ENCODE data around the gene CHST8. TPM values are rescaled to one million over a fixed set of nuclear protein-coding genes. Genes with fewer than 3 reads are reported as not detected.

CHST8 gene
- total RNA-seq, 1 experiment from 2014 or later, result not detected

- H2AFZ ChIP-seq, result no peak overlapping the region
- H3K27me3 ChIP-seq (ENCODE audit: insufficient read depth, low read depth), result no peaks in the 10 kb centered on the region
- H3K27ac ChIP-seq, result no peak overlapping the region
- intact Hi-C loops (cut with micrococcal nuclease; ENCODE audit: unreplicated experiment), result no loop called here
- no peak for DNase-seq
- BruUV-seq (replicated peaks), result no TSS peak
- no peaks in the 10 kb centered on the region for H3K4me1 ChIP-seq (replicated peaks; ENCODE audit: insufficient read depth)
- H3F3A ChIP-seq (ENCODE audit: insufficient read depth, low read depth), result no peaks in the 10 kb centered on the region
- CTCF ChIA-PET, result no interaction called here
- no peak overlapping the region for H3K4me2 ChIP-seq
- H3K36me3 ChIP-seq (ENCODE audit: low read depth), result 0 out of 2 replicates have a peak, but pooled peaks cover 5% of the 10 kb centered on the region
- POLR2A ChIA-PET (ENCODE audit: unreplicated experiment), result no interaction called here
- no peaks in the 10 kb centered on the region for H3K79me2 ChIP-seq (ENCODE audit: low read depth)
- H3K9me2 ChIP-seq (ENCODE audit: insufficient read depth), result no peaks in the 10 kb centered on the region
- TF ChIP-seq CTCF (conservative IDR thresholded peaks at IDR 0.05), result no peak
- H3K4me3 ChIP-seq, result no peak overlapping the region
- no peaks in the 10 kb centered on the region for H3K9me3 ChIP-seq (ENCODE audit: insufficient read depth, low read depth)
- peaks cover 14% of the 10 kb centered on the region; the same call in 1 of the 2 replicates for H4K20me1 ChIP-seq (ENCODE audit: insufficient read depth)
These were observed 184.7 kb downstream of the CHST8 start for GRCh38 chr19:33806434-33806881.

- intact Hi-C loops (cut with micrococcal nuclease; ENCODE audit: unreplicated experiment), result no loop called here
- Histone ChIP-seq H3K4me1 (replicated peaks; ENCODE audit: insufficient read depth) (no peaks in the 10 kb centered on the region), H3K27me3 (ENCODE audit: insufficient read depth, low read depth) (no peaks in the 10 kb centered on the region), H3K4me3 (no peak overlapping the region), H4K20me1 (ENCODE audit: insufficient read depth) (peaks cover 14% of the 10 kb centered on the region; the same call in 1 of the 2 replicates), H3K27ac (no peak overlapping the region), H3K36me3 (ENCODE audit: low read depth) (no peaks in the 10 kb centered on the region), H3F3A (ENCODE audit: insufficient read depth, low read depth) (no peaks in the 10 kb centered on the region), H2AFZ (no peak overlapping the region), H3K9me2 (ENCODE audit: insufficient read depth) (no peaks in the 10 kb centered on the region), H3K79me2 (ENCODE audit: low read depth) (no peaks in the 10 kb centered on the region), H3K4me2 (no peak overlapping the region), H3K9me3 (ENCODE audit: insufficient read depth, low read depth) (no peaks in the 10 kb centered on the region)
- DNase-seq, result no peak
- no TSS peak for BruUV-seq (replicated peaks)
- CTCF ChIA-PET, result no interaction called here
- POLR2A ChIA-PET (ENCODE audit: unreplicated experiment), result no interaction called here
- TF ChIP-seq CTCF (conservative IDR thresholded peaks at IDR 0.05) (no peak), EZH2 (IDR thresholded peaks at IDR 0.05; ENCODE audit: low read depth) (no peak)
These were observed 186.6 kb downstream of the CHST8 start for GRCh38 chr19:33808399-33808798.

DNA sequence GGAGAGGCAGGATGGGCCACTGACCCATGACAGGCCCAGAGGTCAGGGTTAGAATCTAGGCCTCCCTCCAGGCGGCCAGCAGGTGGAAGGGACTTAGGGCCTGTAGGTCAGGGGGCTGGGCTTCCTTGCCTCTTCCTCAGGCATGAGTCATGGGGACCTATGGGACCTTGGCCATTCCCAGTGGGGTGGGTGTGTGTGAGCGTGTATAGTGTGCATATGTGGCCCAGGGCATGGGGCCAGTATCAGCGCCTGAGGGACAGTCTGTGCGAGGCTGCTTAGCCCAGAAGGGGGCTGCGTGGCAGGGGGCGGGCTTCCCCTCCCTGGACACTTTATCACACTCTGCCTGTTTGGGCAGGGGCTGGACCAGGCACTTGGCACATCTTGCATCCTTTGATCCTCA is 188.2 kb downstream of the CHST8 start:
- Histone ChIP-seq H3F3A (ENCODE audit: insufficient read depth, low read depth) (no peaks in the 10 kb centered on the region), H4K20me1 (ENCODE audit: insufficient read depth) (peaks cover 9% of the 10 kb centered on the region; the same call in 1 of the 2 replicates), H3K4me2 (no peak overlapping the region), H3K36me3 (ENCODE audit: low read depth) (no peaks in the 10 kb centered on the region), H3K4me1 (replicated peaks; ENCODE audit: insufficient read depth) (no peaks in the 10 kb centered on the region), H3K4me3 (no peak overlapping the region), H3K9me2 (ENCODE audit: insufficient read depth) (no peaks in the 10 kb centered on the region), H3K27ac (no peak overlapping the region), H3K79me2 (ENCODE audit: low read depth) (no peaks in the 10 kb centered on the region), H3K9me3 (ENCODE audit: insufficient read depth, low read depth) (no peaks in the 10 kb centered on the region), H2AFZ (no peak overlapping the region), H3K27me3 (ENCODE audit: insufficient read depth, low read depth) (no peaks in the 10 kb centered on the region)
- no TSS peak for BruUV-seq (replicated peaks)
- TF ChIP-seq CTCF (conservative IDR thresholded peaks at IDR 0.05) (no peak), EZH2 (IDR thresholded peaks at IDR 0.05; ENCODE audit: low read depth) (no peak)
- ChIA-PET POLR2A (ENCODE audit: unreplicated experiment) (no interaction called here), CTCF (no interaction called here)
- no peak for DNase-seq
- intact Hi-C loops (cut with micrococcal nuclease; ENCODE audit: unreplicated experiment), result no loop called here
